Dermis microvascular lymphatic vessel endothelial cell (primary cell): ENCODE data around the gene TSNAX. TPM values are rescaled to one million over a fixed set of nuclear protein-coding genes. Genes with fewer than 3 reads are reported as not detected.

Experiments used
- DNase-seq, 2 donors: peaks; one replicate each; pipeline versions ENCODE4 v3.0.0 to v3.0.0-alpha.2; 2010; ENCODE audit warnings: low read depth in 2 of 2
- total RNA-seq: library from RNA; depleted of rRNA; stranded (reverse); fragments of >200 nt; gene quantifications from 2 replicates; pipeline ENCODE4 v1.2.1, GENCODE V29; 2014

The TSNAX gene
- total RNA-seq, 1 donor from 2014 or later, result 26.7 TPM

GRCh38 chr1:231518485-231519034, 9.9 kb upstream of the TSNAX start:
- DNase-seq, result no peak

DNA sequence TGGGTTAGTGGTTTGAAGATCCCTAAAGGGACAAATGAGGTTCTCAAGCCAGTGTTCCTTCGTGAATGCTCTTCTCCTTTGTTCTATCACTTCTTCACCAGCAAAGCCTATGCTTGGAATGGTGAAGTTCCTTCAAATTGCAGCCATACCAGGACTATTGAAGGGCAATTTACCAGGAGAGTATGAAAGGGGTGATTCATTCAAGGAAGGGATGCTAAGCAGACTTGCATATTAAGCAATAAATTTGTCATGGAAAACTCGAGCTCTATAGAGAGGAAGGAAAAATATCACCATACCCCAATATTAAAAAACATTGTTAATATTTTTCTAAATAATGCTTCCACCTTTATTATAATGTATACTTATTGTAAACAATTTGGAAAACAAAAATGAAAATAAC, 9.3 kb upstream of the TSNAX start:
- no peak for DNase-seq

DNA sequence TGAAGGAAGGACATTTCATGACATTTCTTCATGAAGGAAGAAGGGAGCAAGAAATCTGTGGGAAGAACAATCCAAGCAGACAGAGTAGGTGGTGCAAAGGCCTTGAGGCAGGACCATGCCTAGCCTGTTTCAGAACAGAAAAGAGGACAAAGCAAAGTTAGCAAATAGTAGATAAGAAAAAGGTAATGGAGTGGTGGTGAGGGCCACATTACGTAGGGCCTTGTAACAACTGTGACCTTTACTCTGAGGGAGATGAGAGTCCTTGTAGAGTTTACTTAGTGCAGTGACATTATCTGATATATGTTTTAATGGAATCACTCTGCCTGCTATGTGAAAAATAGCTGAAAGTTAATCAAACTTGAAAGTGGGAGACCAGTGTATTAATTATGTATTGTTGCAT, 6.4 kb upstream of the TSNAX start:
- no peak for DNase-seq

- no peak for DNase-seq
Measured at GRCh38 chr1:231522931-231523642, 5.4 kb upstream of the TSNAX start.

DNA sequence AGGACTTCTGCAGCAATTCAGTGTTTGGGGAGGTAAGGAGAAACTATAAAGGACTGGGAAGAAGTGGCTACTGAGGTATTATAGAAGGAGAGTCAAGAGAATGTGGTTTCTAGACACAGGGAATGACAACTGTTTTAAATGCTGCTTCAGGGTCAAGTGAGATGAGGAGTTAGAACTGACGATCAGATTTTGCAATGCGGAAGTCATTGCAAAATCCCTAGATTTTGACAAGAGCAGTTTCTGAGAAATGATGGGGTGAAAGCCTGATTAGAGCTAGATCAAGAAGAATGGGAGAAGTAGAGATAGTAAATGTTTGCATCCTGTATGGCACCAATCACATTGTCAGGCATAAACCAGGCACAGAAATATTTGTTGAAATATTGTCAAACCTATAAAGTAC, 4.7 kb upstream of the TSNAX start:
- DNase-seq, result no peak

DNA sequence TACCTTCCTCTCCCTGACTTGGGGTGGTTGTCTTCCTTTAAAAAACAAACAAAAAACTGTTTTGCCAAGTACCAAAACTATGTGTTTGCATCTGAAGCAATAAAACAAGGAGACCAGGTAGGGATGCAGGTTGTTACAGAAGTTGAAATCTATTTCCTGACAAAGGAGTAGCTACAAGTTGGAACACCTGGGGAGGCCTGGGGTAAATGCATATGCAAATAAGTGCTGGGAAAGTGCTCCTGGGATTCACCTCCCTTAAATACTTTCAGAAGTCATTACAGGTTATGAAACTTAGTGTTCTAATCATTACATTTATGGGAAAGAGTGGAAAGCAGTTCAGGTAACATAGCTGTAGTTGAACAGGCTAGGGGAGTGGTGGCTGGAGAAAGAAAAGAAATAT, 1.9 kb upstream of the TSNAX start:
- DNase-seq, result no peak

DNA sequence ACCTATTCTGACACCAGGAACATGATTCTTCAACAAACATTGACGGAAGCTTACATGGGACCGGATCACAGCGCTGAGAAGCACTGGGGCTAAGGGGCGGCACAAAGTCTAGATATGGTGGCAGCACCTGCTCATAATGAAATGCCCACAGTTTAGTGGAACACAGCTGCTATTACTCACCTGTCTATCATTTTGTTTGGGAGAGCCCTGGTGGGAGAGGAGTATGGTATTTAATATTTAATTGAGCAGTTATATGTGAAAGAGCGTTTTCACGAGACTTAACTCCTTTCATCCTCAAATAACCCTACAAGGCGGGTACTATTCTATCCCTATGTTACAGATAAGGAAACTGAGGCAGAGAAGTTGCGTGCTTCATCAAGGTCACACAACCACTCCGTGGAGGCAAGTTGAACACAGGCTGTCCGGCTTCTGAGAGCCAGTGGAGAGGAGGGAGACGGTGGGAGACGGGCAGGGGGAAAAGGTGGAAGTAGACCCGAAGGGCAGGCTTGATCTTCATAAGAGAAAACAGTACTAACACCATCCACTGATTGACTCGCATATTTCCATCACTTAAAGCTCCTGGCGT, 790 bp upstream of the TSNAX start:
- no peak for DNase-seq

GRCh38 chr1:231533240-231533639, 4.8 kb downstream of the TSNAX start:
- no peak for DNase-seq

DNA sequence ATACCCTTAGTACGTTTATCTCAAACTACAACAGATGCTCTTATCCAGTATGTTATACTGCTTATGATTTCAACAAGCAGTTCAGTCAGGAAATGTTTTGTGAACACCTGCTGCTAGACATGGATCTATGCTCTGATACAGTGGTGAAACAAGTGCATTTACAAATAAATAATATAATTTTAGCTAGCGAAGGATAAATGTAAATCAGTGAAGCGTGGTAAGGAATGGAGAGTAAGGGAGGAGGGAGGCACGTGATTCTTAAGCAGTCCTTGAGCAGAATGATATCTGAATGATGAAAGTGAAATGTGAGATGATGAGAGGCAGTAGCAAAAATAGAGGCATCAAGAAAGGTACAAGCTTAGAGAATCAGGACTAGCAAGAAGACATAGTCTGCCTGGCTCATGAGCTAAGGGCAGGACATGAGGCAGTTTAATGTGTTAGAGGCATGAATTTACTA, 6.3 kb downstream of the TSNAX start:
- DNase-seq, result no peak

- no peak for DNase-seq
Measured at GRCh38 chr1:231536099-231536498, 7.6 kb downstream of the TSNAX start.

GRCh38 chr1:231540847-231541246, 12.4 kb downstream of the TSNAX start:
- no peak for DNase-seq

DNA sequence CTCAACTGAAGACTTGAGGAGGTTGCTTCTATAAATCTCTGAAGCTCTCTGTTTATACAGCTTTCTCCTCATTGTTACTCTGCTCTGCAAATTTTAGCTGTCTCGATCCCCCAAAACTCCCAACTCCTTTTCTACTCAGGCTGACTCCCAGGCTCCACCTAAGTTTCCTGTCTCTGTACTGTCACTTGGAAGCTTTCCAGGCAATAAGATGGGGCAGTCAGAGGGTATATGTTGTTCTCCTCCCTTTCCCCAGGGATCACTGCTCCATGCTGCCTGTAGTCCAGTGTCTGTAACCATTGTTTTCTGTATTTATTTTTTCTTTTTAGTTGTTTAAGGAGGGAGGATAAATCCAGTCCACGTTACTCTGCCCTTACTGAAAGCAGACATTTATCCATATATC, 13.4 kb downstream of the TSNAX start:
- peak in 1 of 2 donors; percentile 62 for DNase-seq

DNA sequence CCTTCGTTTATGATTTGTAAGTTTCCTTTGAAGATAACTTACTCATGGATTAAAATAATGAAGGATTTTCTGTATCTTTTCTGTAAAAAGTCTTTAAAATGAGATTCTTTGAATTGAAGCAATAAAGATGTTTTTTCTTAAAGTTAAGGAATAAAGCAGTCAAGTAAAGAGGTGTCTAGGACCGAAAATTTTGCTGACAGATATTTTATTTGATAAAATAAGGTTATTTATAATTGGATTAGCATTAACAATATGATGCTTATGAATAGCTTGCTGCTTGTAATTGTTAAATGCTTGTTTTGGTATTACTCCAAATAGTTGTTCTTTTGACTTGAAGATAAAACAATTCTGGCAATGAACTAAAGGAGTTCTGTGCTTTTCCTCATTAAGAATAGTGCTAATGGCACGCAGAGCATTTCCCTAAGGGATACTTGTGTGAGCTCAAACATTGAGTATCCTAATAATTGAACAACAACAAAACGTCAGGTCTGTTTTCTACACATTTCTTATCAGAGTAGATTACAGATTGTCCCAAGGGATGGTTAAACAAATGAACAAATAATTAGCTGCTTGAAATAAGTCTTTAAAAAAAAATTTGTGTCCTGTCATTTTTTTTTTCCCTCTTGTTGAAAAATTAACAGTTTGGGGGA, 16.6 kb downstream of the TSNAX start:
- DNase-seq, result peak in 1 of 2 donors; percentile 63

- no peak for DNase-seq
Measured at GRCh38 chr1:231546693-231547092, 18.2 kb downstream of the TSNAX start.

GRCh38 chr1:231549733-231550447, 21.4 kb downstream of the TSNAX start:
- no peak for DNase-seq

GRCh38 chr1:231550448-231550781, 21.9 kb downstream of the TSNAX start:
- peak in 1 of 2 donors; percentile 41 for DNase-seq

- peak; percentile 27 to 67 for DNase-seq
Measured at GRCh38 chr1:231553320-231553719, 24.9 kb downstream of the TSNAX start.

GRCh38 chr1:231554969-231555368, 26.5 kb downstream of the TSNAX start:
- no peak for DNase-seq

- DNase-seq, result no peak
Measured at GRCh38 chr1:231557411-231557810, 28.9 kb downstream of the TSNAX start.

DNA sequence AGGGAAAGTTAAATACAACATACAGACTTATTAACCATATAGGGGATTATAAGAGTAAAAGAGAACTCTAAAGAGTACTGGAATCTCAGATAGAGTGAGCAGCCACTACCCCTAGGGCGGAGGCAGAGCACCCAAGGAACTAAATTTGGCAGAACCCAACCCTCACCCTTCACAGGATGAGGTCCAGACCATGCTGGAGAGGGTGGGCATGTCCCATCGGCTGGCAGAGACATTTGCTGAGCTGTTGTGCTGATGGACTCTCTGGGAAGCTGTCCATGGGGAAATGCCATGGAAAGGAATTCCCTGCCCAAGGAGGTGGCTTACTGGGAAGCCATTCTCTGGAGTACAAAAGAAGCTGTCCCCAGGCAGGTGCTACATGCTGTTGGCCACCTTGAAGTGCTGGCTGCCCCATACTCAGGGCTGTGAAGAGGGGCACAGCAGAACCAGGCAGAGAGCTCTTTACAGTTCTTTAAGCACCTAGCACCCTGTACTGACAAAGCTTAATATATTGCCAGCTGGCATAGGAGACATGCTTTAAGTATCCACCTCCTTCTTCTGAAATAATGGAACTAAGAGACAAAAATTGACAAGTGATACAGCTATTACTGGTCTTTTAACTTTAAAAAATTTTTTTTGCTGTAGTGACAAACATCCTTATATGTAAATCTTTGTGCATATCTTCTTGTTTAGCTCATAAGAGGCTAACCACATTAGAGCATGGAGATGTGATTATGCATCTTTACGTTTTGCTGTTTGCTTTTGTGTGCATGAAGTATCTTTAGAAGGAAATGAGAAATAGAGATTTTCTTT, 29.6 kb downstream of the TSNAX start:
- no peak for DNase-seq

- DNase-seq, result peak in 1 of 2 donors; percentile 26
Measured at GRCh38 chr1:231558708-231559185, 30.3 kb downstream of the TSNAX start.
